Adipose tissue (tissue), 3 donors: ENCODE measurements around the gene DPP8. TPM values are rescaled to one million over a fixed set of nuclear protein-coding genes. Genes with fewer than 3 reads are reported as not detected.
"Not testable (repeated sequence)": the region's sequence is repeated elsewhere in the genome, so short reads cannot be mapped to it uniquely, and the experiment has no call there.

Source experiments
- H3K27ac ChIP-seq: one replicate; pipeline ENCODE4 v1.5.1; 2013; ENCODE audit warnings: low read depth, low read length
- WGBS, 3 donors: extraction: QIAGEN DNeasy Blood & Tissue Kit; methylation state at CpG; one replicate each; pipeline ENCODE4 v1.1.7; 2013; 5-methylcytosine and 5-hydroxymethylcytosine counted together
- polyA plus RNA-seq, 3 donors: library from polyadenylated mRNA; stranded (reverse); fragments of 200-250 nt; gene quantifications; one replicate each; pipeline ENCODE4 v1.2.3, GENCODE V29; 2013
- donor health status: healthy with polysubstance abuse.
- donor health status: Bipolar disorder and iron deficiency.
- donor health status: healthy.

DPP8 gene
- polyA plus RNA-seq, 3 donors: 8.4 to 10.8 (median 10.5) TPM

DNA sequence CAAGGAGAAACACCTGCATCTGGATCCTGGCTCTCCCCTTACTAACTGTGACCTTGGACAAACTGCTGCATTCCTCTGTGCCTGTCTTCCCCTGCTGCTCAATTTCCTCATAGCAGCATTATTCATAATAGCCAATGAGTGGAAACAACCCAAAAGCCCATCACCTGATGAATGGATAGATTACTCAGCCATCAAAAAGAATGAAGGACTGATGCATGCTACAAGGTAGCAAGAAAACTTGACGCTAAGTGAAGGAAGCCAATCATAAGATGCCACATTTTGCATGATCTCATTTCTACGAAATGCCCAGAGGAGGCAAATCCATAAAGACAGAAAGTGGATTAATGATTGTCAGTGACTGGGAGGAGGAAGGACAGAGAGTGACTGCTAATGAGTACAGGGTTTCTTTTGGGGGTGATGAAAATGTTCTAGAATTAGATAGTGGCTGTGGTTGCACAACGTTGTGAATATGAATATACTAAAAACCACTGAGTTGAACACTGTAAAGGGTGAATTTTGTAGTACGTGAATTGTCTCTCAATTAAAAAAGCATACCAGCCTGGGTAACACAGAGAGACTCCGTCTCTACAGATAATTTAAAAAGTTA, 105.9 kb downstream of the DPP8 start:
- WGBS, 3 donors: 71 to 79% (median 72%) methylated on average over 5 of the region's 5 CpGs
- H3K27ac ChIP-seq: no peak overlapping the region

DNA sequence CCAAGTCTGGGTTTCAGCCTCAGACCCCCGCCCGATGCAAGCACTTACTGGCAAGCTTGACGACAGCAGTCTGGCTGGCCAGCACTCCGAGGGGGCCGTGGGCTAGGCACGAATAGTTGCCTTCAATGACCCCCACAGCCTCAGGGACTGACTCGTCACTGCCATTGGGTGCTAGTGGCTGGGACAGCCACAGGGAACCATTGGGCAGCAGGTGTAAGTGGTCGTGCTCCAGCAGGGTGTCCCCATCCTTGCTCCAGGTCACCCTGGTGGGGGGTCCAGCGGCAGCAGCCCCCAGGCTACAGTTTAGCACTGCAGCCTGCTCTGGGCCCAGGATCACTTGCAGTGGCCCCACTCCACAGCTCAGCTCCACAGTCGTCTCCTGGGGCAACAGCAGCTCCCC, 106.5 kb downstream of the DPP8 start:
- WGBS, 3 donors: 78 to 82% (median 80%) methylated on average over 10 of the region's 10 CpGs
- H3K27ac ChIP-seq: no peak overlapping the region

DNA sequence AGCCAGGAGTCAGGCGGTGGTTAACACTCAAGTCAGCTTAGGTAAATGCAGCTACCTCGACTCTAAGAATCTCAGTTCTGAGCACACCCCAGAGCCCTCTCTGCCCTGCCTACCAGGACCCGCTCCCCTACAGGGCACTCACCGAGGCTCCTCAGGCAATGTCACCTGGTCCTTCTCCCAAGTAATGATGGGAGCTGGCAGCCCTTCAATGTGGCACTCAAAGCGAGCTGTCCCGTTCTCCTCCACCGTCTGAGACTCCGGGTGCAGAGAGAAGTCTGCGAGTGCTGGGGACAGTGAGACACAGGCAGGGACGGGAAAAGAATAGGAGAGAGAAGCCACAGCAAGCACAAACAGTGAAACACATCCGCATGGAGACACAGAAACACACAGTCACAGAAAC, 107.5 kb downstream of the DPP8 start:
- 53 to 93% (median 89%) methylated on average over 11 of the region's 11 CpGs for WGBS, 3 donors
- no peak overlapping the region for H3K27ac ChIP-seq

DNA sequence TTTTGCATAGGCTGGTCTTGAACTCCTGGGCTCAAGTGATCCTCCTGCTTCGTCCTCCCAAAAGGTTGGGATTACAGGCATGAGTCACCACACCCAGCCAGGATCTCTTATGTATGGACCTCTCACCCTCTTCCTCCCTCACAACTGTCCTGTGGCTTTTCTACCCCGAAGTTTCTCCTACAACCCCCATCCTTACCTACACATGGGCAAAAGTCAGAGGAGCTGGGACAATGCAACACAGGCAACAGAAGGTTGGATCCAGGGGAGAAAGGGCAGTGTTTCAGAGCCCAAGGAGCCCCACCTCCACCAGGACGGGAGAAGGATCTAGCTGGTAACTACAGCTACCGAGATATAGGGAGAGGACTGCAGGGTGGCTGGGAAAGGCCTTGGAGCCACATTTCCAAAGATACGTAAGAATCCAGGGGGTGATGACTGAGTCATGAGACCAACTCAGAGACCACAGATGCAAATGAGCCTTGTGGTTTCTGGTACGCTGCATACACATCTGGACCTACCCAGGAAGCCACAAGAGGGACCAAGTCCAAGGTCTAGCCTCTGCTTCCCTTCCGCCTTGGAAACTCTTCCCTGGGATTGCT, 108.4 kb downstream of the DPP8 start:
- H3K27ac ChIP-seq: no peak overlapping the region
- 62 to 90% (median 65%) methylated on average over 7 of the region's 7 CpGs for WGBS, 3 donors

DNA sequence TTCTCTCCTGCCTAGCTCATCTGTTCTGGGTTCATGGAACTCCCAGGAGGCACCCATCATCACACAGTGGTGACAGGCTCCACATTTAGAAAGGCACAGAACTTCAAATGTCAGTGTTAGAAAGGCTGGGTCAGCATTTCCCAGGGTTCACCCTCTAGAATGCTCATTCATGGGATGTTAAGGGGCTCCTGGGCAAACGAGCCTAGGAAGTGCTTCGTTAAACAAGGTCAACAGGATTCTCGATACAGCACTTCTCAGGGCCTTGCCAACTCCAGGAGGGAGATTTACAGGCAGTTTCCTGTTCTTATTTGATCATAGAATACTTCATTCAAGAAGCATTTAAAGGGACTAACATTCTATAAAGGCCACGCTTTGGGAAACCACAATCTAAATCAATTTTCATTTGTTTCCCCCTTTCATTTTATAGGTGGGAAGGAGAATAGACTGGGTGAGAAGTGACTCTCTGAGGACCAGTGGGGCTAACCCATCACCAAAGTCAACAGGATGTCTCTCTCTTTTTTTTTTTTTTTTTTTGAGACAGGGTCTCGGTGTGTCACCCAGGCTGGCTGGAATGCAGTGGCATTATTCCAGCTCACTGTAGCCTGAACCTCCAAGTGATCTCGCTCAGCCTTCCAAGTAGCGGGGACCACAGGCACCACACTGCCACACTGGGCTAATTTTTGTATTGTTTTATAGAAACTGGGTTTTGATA, 109.0 kb downstream of the DPP8 start:
- no peak overlapping the region for H3K27ac ChIP-seq
- WGBS, 3 donors: 51 to 87% (median 53%) methylated on average over 7 of the region's 7 CpGs

DNA sequence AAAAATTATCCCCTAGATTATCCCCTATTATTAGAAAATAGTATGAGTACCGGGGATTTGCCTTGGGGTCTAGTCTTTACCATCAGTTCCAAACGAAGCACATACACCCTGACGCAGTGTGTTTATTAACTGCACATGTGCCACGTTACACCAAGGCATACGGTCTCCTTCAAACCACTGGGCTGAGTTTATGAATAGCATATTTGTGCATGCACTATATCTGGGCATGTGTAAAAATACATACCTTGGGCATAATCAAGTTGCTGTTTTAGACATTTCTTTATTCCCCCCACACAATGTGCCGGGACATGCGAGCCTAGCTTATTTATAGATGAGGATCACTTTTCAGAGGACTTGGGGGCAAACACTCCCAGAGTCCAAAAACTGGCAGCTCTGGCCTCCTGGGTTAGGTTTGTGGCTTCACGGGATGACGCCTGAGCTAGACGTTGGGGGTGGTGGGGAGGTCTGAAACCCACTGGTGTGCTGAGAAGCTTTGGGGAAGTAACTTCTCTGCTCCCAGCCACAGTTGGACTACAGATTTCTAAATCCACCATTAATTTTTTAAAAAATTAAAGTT, 111.0 kb downstream of the DPP8 start:
- no peak overlapping the region for H3K27ac ChIP-seq
- WGBS, 3 donors: 72 to 85% (median 74%) methylated on average over 10 of the region's 10 CpGs

DNA sequence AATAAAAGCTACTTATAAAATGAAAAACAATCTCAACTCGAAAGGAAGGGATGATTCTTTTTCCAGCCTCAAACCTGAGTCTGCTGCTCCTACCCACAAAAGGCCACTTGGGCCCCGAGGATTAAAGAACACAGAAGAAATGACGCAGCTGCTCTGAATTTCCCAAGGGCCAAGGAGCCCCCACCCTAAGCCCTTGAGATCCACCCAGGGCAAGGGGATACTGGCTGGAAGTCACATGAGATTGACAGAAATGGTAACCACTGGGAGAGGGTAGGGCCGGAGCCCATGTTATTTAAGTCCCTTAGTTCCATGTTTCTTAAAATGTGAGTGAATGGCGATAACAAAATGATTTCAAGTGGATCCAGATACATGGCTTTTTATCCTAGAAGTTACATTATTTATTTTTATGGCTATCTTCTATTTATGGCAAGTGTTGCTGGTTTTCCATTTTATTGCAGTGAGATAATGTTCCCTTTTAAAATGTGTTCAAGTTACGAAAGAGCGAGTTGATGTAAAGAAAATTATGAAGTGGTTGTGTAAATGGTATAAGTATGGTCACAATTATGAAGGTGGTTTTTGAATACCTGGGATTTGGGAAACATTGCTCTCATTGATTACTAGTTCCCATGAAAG, 111.6 kb downstream of the DPP8 start:
- 80 to 89% (median 88%) methylated on average over 7 of the region's 7 CpGs for WGBS, 3 donors
- H3K27ac ChIP-seq: no peak overlapping the region

DNA sequence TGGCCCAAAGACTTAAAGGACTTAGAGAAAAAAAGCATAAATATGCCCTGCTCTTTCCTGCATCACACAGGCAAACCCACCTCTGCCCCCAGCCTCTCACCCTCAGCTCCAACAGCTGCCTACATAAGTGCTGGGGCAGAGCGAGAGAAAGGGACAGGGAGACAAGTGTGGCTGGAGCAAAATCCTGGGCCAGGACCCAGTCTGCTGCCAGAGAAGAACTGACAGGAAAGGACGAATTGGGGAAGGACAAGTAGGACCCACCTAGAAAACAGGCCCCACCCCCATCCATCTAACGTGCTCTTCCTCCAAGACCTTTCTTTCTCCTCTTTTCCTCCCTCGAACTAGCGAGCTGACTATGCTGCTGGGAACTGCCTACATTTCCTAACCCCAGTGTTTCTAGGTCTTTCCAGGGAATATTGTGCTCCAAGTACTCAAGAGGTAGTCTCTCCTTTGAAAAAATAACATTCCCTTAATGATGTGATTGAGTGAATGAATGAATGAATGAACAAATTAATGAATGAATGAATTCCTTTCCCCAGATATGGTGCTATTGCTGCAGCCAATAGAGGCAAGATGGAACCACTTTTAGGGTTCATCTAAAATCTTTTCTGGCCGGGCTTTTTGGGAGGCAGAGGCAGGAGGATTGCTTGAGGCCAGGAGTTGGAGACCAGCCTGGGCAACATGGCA, 113.2 kb downstream of the DPP8 start:
- 72 to 91% (median 77%) methylated on average over 6 of the region's 6 CpGs for WGBS, 3 donors
- no peak overlapping the region for H3K27ac ChIP-seq

DNA sequence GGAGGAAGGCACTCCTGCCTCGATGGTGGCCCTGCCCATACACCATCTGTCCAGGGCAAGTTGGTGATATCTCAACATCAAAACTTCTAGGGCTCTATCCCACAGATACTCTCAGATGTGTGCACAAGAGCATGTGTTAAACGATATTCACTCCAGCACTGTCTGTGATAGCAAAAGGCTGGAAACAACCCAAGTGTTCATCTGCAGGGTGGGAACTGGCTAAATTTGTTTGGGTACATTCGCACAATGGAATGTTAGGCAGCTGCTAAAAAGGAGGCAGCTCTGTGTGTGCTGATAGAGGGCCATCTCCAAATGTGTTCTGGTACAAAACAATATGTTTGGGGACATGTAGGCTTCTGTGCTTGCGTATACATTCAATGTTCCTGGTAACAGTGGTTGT, 114.5 kb downstream of the DPP8 start:
- H3K27ac ChIP-seq: no peak overlapping the region
- 82 to 85% (median 83%) methylated on average over 4 of the region's 4 CpGs for WGBS, 3 donors

DNA sequence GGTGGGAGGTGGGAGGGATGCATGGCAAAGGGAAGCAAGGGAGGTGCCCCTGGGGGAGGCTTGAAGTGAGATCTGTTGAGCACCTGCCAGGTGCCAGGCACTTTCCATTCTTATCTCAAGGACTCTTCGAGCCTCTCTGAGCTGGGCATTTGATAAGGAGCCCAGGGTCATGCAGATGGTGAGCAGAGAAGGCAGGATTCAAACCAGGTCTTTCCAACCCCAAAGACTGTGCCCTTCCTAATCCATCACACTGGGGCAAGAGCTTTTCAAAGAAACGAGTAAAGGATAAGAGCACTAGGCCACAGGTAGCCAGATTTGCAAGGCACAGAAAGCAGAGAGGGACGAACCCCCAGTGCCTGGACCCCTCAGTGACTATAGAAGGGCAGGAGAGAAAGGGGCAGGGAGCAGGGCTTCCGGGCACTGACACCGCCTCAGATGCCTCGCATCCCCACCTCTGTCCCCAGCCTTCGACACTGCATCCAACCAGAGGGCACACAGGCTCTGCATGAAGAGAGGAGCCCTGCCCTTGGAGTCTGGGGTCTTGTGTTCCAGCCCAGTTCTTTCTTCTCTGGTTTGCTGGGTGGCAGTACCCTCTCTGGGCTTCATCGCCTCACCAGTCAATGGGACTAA, 115.8 kb downstream of the DPP8 start:
- WGBS, 3 donors: 79 to 95% (median 89%) methylated on average over 8 of the region's 8 CpGs
- no peak overlapping the region for H3K27ac ChIP-seq

DNA sequence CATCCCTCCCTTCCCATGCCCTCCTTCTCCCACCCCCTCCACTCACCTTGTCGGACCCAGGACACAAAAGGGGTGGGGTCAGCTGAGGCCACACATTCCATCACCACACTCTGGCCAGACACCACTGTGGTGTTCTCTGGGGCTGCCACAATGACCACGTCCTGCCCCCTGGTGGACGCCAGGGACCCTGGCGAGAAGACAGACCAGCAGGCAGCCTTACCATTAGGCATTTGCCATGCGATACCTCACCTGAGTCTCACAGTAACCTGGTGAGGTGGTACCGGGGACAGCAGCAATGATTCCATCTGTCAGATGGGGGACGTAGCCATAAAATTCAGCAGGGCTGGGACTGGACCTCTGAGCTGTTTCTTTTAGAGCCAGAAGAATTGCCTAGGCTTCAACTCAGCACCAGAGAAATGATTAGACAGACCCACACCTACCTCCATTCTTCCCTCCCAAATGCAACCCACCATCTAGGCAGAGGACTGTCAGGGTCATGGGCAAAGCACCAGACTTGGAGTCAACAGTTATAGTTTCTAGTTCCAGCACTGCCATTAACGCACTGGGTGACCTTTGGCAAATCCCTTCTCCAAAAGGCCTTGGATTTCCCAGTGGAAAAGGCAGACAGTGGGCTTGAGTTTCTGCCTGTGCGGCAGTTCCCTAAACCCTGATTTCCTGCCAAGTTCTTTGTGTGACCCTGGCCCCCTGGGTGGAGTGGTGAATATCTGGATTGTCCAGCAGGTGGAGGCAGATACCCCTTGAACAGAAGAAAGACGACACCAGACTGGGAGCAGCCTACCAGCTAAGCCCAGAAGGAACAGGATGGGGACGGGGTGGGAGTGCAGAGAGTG, 116.5 kb downstream of the DPP8 start:
- 18 to 22% (median 21%) methylated on average over 11 of the region's 11 CpGs for WGBS, 3 donors
- H3K27ac ChIP-seq: no peak overlapping the region

DNA sequence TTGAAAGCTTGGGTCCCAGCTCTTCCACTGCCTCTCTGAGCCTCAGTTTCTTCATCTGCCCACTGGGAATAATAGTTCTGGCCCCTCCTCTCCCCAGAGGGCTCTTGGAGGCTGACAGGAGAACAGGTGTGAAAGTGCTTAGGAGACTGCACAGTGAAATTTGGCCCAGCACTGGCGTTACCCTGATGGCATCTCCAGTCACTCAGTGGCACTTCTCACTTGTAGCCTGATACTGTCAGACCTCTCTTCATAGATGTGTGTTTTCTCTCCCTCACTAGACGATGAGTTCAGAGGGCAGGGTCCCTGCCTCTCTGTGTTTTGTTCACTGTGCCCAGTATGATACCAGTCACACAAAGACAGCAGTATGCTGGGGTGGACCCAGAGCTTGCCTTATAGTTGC, 117.5 kb downstream of the DPP8 start:
- 73 to 76% (median 75%) methylated on average over 2 of the region's 2 CpGs for WGBS, 3 donors
- no peak overlapping the region for H3K27ac ChIP-seq

DNA sequence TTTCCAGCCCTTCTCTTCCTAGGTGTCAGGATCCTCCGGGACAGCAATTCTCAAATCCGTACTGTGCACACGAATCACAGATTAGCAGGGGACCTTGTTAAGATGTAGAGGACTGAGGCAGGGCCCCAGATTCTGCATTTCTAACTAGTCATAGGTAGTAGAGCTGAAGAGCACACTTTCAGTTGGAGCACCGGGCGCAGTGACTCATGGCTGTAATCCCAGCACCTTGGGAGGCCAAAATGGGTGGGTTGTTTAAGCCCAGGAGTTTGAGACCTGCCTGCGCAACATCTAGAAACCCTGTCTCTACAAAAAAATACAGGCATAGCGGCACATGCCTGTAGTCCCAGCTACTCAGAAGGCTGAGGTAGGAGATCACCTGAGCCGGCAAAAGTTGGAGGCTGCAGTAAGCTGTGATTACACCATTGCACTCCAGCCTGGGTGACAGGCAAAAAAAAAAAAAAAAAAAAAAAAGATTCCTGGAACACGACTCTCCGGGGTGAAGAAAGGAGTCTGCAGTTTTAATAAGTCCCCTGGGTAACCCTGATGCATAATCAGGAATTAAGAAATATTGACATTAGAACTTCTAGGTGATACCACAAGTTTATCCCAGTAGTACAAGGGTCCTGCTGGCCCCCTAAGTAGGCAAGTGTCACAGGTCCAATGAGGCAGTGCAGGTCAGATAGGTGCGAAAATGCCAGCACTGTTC, 118.3 kb downstream of the DPP8 start:
- H3K27ac ChIP-seq: no peak overlapping the region
- 85 to 89% (median 86%) methylated on average over 10 to 11 of the region's 11 CpGs for WGBS, 3 donors

DNA sequence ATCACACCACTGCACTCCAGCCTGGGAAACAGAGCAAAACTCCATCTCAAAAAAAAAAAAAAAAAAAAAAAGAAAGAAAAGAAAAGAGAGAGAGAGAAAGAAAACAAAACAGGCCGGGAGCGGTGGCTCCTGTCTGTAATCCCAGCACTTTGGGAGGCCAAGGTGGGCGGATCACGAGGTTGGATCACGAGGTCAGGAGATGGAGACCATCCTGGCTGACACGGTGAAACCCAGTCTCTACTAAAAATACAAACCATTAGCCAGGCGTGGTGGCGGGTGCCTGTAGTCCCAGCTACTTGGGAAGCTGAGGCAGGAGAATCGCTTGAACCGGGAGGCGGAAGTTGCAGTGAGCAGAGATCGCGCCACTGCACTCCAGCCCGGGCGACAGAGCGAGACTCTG, 119.0 kb downstream of the DPP8 start:
- not testable (repeated sequence) for H3K27ac ChIP-seq
- 92 to 94% (median 93%) methylated on average over 16 of the region's 16 CpGs for WGBS, 3 donors

DNA sequence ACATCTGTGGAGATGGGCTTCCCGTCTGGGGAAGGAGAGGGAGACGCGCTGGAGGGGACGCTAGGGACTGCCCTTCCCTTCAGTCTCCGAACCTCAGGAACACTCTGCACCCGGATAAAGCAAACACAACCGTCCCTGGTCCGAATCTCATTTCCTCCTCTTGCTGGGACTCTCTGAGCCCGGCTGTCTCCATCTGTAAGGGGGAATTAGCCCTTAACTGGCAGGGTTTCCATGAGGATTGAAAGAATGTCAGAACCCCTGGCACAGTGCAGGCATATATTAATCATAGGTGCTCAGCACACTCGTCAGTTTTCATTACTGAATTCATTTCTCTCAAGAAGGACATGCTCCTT, 120.5 kb downstream of the DPP8 start:
- no peak overlapping the region for H3K27ac ChIP-seq
- WGBS, 3 donors: 38 to 64% (median 44%) methylated on average over 10 of the region's 10 CpGs

DNA sequence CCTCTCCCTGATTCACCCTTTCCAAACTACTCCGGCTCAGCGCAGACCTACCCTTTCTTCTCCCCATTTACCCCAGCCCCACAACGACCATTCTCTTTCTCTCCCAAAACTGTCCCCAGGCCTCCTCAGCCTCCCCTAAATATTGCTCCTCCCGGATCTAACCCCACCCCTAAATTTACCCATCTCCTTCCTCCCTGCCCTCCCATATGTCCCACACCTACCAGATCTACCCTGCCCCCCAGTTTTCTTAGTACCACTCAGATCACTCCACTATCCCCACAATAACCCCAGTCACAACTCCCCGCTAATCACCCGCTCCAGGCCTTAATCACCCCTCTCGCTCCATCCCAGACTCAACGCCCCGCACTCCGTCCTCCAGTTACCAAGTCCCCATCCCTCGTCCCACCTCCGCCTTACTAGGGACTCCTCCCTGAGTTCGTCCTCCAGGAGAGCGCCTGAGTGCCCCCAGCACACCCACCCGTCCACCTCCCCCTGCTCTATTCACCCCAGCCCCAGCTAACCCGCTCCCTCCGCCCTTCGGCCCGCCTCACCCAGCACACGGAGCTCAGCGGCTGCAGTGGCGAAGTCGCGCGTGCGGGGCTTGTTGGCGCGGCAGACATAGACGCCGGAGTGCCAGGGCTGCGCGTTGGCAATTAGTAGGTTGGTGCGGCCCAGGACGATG, 121.1 kb downstream of the DPP8 start:
- WGBS, 3 donors: 31 to 76% (median 34%) methylated on average over 34 of the region's 34 CpGs
- no peak overlapping the region for H3K27ac ChIP-seq
